GM18519 (cell line): ENCODE results near the gene DIP2C.

ENCODE experiments used
- ATAC-seq: cut with Tn5 transposase; IDR thresholded peaks from one replicate; pipeline ENCODE4 v1.9.1; 2021; ENCODE audit warnings: mild to moderate bottlenecking, moderate library complexity; ENCODE audit not compliant: unreplicated experiment, low FRiP score

Gene DIP2C, protein sequence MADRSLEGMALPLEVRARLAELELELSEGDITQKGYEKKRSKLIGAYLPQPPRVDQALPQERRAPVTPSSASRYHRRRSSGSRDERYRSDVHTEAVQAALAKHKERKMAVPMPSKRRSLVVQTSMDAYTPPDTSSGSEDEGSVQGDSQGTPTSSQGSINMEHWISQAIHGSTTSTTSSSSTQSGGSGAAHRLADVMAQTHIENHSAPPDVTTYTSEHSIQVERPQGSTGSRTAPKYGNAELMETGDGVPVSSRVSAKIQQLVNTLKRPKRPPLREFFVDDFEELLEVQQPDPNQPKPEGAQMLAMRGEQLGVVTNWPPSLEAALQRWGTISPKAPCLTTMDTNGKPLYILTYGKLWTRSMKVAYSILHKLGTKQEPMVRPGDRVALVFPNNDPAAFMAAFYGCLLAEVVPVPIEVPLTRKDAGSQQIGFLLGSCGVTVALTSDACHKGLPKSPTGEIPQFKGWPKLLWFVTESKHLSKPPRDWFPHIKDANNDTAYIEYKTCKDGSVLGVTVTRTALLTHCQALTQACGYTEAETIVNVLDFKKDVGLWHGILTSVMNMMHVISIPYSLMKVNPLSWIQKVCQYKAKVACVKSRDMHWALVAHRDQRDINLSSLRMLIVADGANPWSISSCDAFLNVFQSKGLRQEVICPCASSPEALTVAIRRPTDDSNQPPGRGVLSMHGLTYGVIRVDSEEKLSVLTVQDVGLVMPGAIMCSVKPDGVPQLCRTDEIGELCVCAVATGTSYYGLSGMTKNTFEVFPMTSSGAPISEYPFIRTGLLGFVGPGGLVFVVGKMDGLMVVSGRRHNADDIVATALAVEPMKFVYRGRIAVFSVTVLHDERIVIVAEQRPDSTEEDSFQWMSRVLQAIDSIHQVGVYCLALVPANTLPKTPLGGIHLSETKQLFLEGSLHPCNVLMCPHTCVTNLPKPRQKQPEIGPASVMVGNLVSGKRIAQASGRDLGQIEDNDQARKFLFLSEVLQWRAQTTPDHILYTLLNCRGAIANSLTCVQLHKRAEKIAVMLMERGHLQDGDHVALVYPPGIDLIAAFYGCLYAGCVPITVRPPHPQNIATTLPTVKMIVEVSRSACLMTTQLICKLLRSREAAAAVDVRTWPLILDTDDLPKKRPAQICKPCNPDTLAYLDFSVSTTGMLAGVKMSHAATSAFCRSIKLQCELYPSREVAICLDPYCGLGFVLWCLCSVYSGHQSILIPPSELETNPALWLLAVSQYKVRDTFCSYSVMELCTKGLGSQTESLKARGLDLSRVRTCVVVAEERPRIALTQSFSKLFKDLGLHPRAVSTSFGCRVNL (N-terminal part only)

DNA sequence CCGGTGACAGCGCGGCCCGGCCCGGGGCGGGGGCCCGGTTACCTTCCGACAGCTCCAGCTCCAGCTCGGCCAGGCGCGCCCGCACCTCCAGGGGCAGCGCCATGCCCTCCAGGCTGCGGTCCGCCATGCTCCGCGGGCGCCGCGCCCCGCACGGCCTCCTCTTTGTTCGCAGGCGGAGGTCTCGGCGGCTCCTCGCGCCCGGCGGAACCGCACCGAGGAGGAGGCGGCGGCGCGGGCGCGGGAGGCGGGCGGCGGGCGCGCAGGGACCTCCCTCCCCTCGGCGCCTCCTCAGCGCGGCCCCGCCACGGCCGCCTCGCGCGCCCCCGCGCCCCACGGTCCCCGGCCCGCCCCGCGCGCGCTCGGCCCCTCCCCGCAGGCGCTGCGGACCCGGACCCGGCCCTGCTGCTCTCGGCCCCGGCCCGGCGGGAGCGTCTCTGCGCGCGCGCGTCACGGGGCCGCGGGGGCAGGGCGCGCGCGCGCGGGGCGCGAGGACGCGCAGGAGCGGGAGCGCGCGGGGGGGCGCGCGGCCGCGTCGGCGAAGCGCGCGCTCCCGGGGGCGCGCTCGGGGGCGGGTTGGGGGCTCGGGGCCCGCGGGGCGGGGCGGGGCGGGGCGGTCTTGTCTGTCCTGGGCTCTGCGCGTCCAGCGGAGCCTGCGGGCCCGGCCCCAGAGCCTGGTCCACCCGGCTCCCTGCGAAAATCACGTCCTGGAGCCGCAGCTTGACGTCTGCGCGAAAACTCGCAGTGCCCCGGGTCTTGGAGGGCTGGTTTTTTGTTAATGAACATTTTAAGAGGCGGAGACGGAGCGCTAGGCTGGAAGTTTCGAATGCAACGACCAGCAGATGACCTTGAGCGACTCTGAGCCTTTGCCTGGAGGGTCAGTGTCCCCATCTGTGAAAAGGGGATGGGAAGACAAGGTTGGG lies at the start of gene DIP2C:
Gene DIP2C (minus strand): TSS at position 217 of the 920 bp plus-strand sequence. CDS start 90 bp downstream, at position 127.
- no peak for ATAC-seq

DNA sequence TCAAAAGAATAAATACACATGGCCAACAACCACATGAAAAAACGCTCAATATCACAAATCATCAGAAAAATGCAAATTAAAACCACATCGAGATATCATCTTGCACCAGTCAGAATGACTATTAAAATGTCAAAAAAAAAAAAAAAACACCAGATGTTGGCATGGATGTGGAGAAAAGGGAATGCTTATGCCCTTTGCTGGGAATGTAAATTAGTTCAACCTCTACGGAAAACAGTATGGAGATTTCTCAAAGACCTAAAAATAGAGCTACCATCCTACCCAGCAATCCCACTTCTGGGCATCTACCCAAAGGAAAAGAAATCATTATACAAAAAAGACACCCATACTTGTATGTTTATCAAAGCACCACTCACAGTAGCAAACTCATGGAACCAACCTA lies 45.0 kb upstream of the DIP2C start:
- ATAC-seq, result no peak

DNA sequence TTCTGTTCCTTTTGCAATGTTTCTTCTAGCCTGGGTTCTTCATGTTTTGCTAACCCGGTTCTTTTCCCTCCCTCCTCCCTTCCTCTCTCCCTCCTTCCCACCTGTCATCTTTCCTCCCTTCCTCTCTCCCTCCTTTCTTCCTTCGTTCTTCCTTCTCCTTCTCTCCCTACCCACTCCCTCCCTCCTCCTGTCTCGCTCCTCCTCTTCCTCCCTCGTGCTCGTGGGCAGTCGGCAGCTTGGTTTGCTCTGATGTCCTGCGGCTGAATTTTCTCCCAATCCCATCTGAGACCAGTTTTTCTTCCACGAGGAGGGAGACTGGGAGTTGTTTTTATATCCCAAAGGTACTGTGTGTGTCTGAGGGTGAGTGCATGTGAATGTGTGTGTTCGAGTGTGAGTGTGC lies 43.6 kb upstream of the DIP2C start:
- no peak for ATAC-seq

DNA sequence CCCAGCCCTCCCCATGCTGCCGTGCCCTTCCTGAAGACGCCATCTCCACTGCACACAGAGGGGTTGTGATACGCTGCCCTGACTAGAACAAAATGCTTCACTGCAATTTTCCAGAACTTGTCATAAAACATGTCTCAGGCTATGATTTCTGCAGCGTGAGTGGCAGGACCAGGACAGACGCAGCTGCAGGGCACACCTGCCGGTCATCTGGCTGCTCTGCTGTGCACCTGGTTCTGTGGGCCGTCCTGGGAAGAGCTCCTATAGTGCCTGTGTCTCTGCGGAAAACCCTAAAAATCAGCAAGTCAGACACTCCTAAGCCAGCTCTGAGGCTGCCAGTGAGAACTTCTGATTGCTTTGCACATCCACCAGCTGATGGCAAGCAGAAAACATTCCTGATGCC lies 39.7 kb upstream of the DIP2C start:
- ATAC-seq, result no peak

DNA sequence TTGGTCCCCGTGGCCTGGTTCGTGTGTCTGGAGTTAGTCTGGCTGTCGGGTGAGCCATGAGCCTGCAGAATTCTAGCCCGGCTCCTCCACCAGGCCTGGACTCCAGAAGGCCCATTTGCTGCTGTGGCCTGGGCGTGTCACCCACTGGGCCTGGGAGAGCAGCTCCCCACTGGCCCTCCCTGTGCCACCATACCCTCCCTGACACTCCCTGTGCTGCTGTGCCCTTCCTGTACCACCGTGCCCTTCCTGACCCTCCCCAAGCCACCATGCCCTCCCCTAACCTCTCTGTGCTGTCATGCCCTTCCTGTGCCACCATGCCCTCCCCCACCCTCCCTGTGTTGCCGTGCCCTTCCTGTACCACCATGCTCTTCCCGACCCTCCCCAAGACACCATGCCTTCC lies 39.1 kb upstream of the DIP2C start:
- ATAC-seq, result no peak

DNA sequence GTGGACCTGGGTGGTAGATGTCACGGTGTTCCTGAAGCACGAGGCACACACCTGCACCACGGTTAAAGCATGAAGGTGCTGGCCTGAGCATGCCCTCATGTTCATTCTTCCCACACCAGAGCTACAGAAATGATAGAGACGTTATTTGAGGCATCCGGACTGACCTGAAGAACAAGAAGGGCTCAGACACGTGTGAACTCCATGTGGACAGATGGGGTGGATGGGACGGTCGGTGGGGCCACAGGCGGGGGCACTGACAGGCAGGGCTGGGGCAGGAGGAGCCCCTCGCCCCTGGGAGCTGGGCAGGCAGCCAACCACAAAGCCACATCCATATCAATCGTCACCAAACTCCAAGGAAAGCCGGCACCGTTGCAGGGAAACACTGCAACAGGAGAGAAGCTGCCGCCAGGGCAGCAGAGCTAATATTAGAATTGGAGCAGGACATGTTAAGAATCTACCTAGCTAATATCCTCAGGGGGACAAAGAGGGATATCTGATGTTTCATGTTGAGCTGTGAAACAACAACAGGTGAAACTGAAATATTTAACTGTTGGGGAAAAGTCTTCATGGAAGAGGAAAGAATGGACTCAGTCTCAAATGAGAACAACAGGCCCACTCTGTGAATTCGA lies 37.8 kb upstream of the DIP2C start:
- ATAC-seq, result no peak

DNA sequence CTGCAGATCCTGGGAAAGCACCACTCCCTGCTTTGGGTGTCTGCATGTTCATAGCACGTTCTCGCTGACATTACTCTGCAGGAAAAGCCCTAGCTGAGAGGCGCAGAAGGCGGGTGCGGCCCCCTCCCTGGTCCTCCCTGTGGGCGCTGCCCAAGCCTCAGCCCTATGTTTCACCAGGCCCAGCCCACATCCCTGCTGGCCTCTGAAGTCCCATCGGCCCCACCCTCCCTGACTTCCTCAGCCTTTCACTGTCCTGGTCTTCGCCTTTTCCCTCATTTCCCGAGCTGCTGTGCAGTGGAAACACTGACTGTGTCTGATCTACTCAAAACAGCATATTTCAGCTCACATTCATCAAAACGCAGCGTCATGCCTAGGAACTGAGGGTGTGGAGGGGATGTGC lies 36.3 kb upstream of the DIP2C start:
- no peak for ATAC-seq

DNA sequence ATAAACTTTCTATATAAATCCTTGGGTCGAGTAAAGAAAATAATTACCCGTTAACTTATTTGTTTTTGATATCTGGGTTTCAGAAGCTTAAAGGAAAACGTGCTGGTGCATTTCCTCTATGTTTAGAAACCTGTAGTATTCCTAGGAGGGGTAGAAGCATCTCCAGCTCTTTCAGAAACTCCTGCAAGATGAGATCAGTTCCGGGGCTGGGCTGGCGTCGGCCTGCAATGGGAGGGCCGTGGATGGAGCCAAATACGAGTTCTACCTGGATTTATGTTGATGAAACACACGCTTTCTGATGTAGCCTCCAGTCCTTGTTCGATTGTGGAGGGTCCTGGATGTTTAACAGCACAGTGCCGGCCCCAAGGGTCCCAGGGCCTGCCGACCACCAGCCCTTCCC lies 35.8 kb upstream of the DIP2C start:
- no peak for ATAC-seq

DNA sequence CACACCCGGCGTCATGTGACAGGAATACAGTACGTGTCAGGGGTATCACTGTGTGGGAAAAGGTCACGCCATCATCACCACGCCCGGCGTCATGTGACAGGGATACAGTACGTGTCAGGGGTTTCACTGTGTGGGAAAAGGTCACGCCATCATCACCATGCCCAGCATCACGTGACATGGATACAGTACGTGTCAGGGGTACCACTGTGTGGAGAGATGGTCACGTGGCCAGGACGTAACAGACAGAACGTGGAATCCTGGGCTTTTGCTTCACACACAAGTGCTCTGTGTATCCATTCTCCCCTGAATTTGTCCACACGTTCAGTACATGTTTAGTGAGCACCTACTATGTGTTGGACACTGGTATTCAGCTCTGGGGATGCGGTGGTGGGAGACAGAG lies 34.5 kb upstream of the DIP2C start:
- ATAC-seq, result no peak

DNA sequence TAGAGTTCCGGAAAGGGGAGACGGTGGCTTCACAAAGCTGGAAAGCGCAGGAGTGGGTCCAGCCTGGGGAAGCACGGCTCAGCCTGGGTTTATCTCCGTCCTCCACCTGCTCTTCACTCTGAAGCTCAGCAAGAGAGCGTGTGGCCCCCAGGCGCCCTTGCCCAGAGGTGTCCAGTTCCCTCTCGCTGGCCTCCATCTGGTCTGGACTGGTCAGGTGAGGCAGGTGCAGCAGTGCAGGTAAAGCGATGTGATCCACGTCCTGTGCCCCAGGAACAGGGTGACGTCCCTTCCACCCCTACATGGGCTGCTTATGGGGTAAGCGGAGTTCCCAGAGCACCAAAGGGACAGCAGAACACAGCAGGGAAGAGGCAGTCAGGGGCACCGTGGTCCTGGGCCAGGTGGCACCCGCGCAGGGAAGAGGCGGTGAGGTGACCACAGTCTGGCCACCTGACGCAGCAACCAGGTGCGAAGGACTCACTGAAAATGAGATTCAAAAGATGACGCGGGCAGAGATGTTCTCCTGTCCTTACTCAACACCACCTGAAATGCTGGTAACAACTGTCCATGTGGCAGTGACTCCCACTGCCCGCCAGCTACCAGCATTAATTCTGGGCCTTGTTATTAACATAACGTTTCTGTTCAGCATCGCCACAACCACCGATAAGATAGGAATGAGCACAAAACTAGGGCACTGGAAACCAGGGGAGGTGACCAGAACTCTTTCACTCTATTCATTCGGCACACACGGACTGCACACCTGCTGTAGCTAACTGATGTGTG lies 33.0 kb upstream of the DIP2C start:
- no peak for ATAC-seq

DNA sequence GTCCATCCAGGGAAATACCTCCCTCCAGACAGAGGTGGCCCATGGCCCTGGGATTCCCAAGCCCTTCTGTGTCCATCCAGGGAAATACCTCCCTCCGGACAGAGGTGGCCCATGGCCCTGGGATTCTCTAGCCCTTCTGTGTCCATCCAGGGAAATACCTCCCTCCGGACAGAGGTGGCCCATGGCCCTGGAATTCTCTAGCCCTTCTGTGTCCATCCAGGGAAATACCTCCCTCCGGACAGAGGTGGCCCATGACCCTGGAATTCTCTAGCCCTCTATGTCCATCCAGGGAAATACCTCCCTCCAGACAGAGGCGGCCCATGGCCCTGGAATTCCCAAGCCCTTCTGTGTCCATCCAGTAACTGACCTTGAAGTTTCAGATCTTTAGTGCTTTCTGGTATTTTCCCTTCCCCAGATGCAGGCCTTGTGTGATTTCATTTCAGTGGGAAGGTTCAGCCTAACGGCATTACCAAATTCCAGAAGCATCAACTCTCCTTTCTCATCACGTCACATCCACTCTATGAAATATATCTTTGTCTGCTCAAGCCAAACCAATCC lies 28.8 kb upstream of the DIP2C start:
- ATAC-seq, result no peak

DNA sequence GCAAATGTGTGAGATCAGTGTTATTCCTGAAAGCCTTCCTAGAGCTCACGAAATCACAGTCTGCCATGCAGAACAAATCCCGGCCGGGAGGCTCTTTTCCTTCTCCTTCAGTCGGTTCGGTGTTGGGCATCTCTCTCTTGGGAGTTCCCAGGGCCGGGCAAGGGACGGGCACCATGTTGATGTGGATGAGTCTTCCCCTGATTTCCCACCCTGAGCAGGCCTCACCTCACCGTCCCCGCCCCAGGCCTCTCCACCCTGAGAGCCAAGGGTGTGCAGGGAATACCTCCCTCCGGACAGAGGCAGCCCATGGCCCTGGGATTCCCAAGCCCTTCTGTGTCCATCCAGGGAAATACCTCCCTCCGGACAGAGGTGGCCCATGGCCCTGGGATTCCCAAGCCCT lies 28.0 kb upstream of the DIP2C start:
- ATAC-seq, result no peak

DNA sequence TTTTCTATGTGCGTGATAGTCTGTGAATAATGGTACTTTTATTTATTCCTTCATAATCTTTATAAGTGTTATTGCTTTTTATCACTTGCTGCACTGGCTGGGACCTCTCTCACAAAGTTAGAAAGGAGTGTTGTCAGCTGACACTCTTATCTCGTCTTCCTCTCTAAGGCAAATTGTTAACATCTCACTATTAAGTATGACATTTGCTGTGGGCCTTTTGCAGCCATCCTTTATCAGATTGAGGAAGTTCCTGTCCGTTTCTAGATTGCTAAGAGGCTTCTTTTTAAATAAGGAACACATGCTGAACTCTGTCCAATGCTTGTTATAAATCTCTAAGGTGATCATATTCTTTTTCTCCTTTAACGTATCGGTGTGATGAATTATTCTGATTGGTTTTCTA lies 27.4 kb upstream of the DIP2C start:
- no peak for ATAC-seq

DNA sequence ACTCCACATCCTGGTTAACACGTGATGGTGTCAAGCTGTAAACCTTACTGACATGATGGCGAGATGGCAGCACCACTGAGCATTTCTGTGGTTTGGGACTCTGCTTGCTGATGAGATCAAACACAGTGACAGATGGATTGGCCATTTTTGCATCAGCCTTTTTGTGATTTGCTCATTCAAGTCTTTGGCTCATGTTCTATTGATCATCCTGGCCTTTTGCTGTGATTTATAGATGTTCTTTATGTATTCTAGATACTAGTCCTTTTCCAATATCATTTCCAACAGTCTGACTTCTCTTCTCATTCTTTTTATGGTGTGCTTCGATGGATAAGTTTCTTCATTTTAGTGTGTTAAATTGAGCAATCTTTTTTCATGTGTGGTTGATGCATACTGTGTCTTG lies 24.7 kb upstream of the DIP2C start:
- no peak for ATAC-seq

DNA sequence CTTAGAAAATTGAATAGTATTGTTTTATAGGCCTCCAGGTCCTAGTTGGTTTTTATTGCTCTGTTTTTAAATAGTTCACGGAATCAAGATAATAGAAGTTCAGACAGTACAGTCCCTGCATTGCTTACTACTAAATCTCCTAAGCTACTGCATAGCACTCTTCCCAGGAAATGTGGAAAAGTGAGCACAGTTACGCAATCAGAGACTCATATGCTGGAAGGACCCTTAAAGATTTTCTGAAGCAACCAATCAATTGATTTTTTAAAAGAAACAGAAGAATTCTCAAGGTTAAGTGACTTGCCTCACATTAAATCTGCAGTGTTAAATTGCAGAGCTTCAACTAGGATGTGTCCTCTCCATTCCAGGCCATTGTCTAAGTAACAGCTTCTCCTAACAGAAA lies 23.1 kb upstream of the DIP2C start:
- no peak for ATAC-seq

DNA sequence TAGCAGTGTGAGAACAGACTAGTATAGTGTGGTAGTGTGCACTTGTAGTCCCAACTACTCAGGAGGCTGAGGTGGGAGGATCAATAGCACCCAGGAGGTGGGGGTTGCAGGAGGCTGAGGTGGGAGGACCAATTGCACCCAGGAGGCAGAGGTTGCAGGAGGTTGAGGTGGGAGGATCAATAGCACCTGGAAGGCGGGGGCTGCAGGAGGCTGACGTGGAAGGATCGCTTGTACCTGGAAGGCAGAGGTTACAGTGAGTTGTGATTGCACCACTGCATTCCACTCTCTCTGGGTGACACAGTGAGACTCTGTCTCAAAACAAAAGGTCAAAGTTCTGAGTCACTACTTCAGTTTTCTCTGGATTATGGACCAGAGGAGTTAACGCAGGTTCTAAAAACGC lies 22.6 kb upstream of the DIP2C start:
- ATAC-seq, result no peak

DNA sequence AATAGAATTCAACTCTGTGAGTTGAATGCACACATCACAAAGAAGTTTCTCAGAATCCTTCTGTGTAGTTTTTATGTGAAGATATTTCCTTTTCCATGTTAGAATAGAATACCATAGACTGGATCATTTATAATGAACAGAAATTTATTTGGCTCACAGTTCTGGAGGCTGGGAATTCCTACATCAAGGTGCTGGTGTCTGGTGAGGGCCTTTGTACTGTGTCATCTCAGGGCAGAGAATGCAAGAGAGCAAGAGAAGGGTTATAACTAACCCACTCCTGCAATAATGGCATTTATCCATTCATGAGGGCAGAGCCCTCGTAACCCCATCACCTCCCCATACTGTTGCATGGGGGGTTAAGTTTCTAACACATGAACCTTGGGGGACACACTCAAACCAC lies 18.4 kb upstream of the DIP2C start:
- ATAC-seq, result no peak

DNA sequence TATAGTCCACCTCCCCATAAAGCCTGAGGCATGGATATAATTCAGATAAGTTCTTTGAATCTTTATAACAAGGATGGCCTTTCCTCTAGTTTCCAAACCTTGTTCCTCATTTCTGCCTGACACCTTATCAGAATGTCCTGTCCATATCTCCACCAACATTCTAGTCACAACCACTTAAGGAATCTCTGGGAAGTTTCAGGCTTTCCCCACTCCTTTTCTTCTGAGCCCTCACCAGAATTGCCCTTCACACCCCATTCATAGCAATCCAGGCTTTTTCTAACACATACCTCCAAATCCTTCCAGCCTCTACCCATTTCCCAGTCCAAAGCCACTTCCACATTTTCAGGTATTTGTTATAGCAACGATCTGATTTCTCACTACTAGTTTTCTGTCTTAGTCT lies 18.0 kb upstream of the DIP2C start:
- ATAC-seq, result no peak
